Endothelial cell of umbilical vein (primary cell): ENCODE results near the gene DAO.
A peak's percentile ranks its signal among the peaks of the same experiment; 100 is the strongest.

Experiments
- EZH2 ChIP-seq: IDR thresholded peaks from 2 replicates; pipeline ENCODE4 v1.6.1; 2012; ENCODE audit warnings: borderline replicate concordance, low read depth, mild to moderate bottlenecking, moderate library complexity, low read length, inconsistent platforms; ENCODE audit not compliant: severe bottlenecking
- FOS ChIP-seq: IDR thresholded peaks from 2 replicates; pipeline ENCODE4 v1.6.1; 2011; ENCODE audit warnings: mild to moderate bottlenecking, low read length, moderate library complexity, borderline replicate concordance; ENCODE audit not compliant: insufficient read depth
- GATA2 ChIP-seq: IDR thresholded peaks from 2 replicates; pipeline ENCODE4 v1.7.0; 2011; ENCODE audit warnings: low read depth, mild to moderate bottlenecking, moderate library complexity, mixed read lengths, low read length; ENCODE audit not compliant: insufficient read length, insufficient read depth
- JUN ChIP-seq: IDR thresholded peaks from 2 replicates; pipeline ENCODE4 v1.6.1; 2011; ENCODE audit warnings: borderline replicate concordance, low read depth; ENCODE audit not compliant: insufficient read length, insufficient read depth
- MYC ChIP-seq: IDR thresholded peaks from one replicate; pipeline ENCODE4 v1.6.1; 2011; ENCODE audit warnings: mild to moderate bottlenecking, low read depth, low read length
- POLR2A ChIP-seq: IDR thresholded peaks from 2 replicates; pipeline ENCODE4 v1.6.1; 2012; ENCODE audit warnings: low read depth, mild to moderate bottlenecking, control low read depth, low read length
- POLR2AphosphoS5 ChIP-seq: IDR thresholded peaks from 2 replicates; pipeline ENCODE4 v1.6.1; 2012; ENCODE audit warnings: low read depth, mild to moderate bottlenecking, control low read depth, low read length, moderate library complexity; ENCODE audit not compliant: insufficient read depth
- TF ChIP-seq, protein P1 (sequence below), 2 donors: IDR thresholded peaks; 1 replicate in 1 of 2; 2 replicates in 1 of 2; pipeline ENCODE4 v1.5.1; 2011; ENCODE audit warnings: low read length in 2 of 2, mild to moderate bottlenecking in 2 of 2, moderate library complexity in 2 of 2, control low read depth in 1 of 2, inconsistent platforms in 1 of 2, low read depth in 1 of 2; ENCODE audit not compliant: insufficient read depth in 1 of 2; ENCODE audit errors: extremely low read depth in 1 of 2
- TF ChIP-seq, protein P2 (sequence below): IDR thresholded peaks from 2 replicates; pipeline ENCODE4 v1.6.1; 2011; ENCODE audit not compliant: insufficient read depth, insufficient read length

- TF ChIP-seq, protein P1, sequence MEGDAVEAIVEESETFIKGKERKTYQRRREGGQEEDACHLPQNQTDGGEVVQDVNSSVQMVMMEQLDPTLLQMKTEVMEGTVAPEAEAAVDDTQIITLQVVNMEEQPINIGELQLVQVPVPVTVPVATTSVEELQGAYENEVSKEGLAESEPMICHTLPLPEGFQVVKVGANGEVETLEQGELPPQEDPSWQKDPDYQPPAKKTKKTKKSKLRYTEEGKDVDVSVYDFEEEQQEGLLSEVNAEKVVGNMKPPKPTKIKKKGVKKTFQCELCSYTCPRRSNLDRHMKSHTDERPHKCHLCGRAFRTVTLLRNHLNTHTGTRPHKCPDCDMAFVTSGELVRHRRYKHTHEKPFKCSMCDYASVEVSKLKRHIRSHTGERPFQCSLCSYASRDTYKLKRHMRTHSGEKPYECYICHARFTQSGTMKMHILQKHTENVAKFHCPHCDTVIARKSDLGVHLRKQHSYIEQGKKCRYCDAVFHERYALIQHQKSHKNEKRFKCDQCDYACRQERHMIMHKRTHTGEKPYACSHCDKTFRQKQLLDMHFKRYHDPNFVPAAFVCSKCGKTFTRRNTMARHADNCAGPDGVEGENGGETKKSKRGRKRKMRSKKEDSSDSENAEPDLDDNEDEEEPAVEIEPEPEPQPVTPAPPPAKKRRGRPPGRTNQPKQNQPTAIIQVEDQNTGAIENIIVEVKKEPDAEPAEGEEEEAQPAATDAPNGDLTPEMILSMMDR (IDR thresholded peaks at IDR 0.05; ENCODE audit: extremely low read depth in 1 of 2, insufficient read depth in 1 of 2, low read depth in 1 of 2, low read length in 2 of 2): no peak
- TF ChIP-seq POLR2AphosphoS5 (peak; percentile 81), POLR2A (peak; percentile 34), MYC (no peak), EZH2 (no peak), JUN (peak; percentile 84), GATA2 (peak; percentile 86), FOS (peak; percentile 94)
- TF ChIP-seq, protein P2, sequence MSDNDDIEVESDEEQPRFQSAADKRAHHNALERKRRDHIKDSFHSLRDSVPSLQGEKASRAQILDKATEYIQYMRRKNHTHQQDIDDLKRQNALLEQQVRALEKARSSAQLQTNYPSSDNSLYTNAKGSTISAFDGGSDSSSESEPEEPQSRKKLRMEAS: peak; percentile 7
Observed at GRCh38 chr12:108854451-108855283, 25.2 kb upstream of the DAO start.
